ENCODE results near the gene TAS1R3.
A peak's percentile ranks its signal among the peaks of the same experiment; 100 is the strongest.

TAS1R3 gene

GRCh38 chr1:1325288-1326074 lies 5.6 kb upstream of the TAS1R3 start:
- no peak for DNase-seq (ENCODE audit: low read depth, low spot score)
- H3K4me3 ChIP-seq (ENCODE audit: low read depth, low read length), result peak overlapping the region; percentile 86
- ChIA-PET CTCF (interaction anchor here (0.8 to 2.7 kb wide), 4 partner anchors 9 to 47 kb away, joined by 3 to 12 read pairs (median 4); no protein-coding TSS in a partner anchor), POLR2A (no interaction called here)
- TF ChIP-seq CTCF (IDR thresholded peaks at IDR 0.05; ENCODE audit: insufficient read depth, low read length, missing control alignments), result no peak

- no peak for TF ChIP-seq CTCF (IDR thresholded peaks at IDR 0.05; ENCODE audit: insufficient read depth, low read length, missing control alignments)
- H3K4me3 ChIP-seq (ENCODE audit: low read depth, low read length), result peak overlapping the region; percentile 23
- ChIA-PET POLR2A (no interaction called here), CTCF (interaction anchor here (0.8 to 2.7 kb wide), 4 partner anchors 8 to 46 kb away, joined by 3 to 12 read pairs (median 4); no protein-coding TSS in a partner anchor)
- no peak for DNase-seq (ENCODE audit: low read depth, low spot score)
Measured at GRCh38 chr1:1326075-1326605, 4.9 kb upstream of the TAS1R3 start.

GRCh38 chr1:1327291-1327690 lies 3.8 kb upstream of the TAS1R3 start:
- no peak for DNase-seq (ENCODE audit: low read depth, low spot score)
- POLR2A ChIA-PET, result no interaction called here
- H3K4me3 ChIP-seq (ENCODE audit: low read depth, low read length), result no peak overlapping the region
- TF ChIP-seq CTCF (IDR thresholded peaks at IDR 0.05; ENCODE audit: insufficient read depth, low read length, missing control alignments), result no peak
- CTCF ChIA-PET, result interaction anchor here (2.7 kb wide), 1 partner anchor 45 kb away, joined by 12 read pairs; no protein-coding TSS in a partner anchor

GRCh38 chr1:1328254-1328653 lies 2.8 kb upstream of the TAS1R3 start:
- ChIA-PET POLR2A (no interaction called here), CTCF (no interaction called here)
- no peak overlapping the region for H3K4me3 ChIP-seq (ENCODE audit: low read depth, low read length)
- TF ChIP-seq CTCF (IDR thresholded peaks at IDR 0.05; ENCODE audit: insufficient read depth, low read length, missing control alignments), result no peak
- no peak for DNase-seq (ENCODE audit: low read depth, low spot score)

- POLR2A ChIA-PET, result interaction anchor here (1.3 kb wide), 1 partner anchor 10 kb away, joined by 3 read pairs; no protein-coding TSS in a partner anchor
- no peak for DNase-seq (ENCODE audit: low read depth, low spot score)
- CTCF ChIA-PET, result interaction anchor here (1.1 kb wide), 1 partner anchor 45 kb away, joined by 3 read pairs; no protein-coding TSS in a partner anchor
- no peak for TF ChIP-seq CTCF (IDR thresholded peaks at IDR 0.05; ENCODE audit: insufficient read depth, low read length, missing control alignments)
- no peak overlapping the region for H3K4me3 ChIP-seq (ENCODE audit: low read depth, low read length)
Measured at GRCh38 chr1:1329304-1330210, 1.5 kb upstream of the TAS1R3 start.

Data from AG04449 (cell line).